Measurements from ENCODE around the gene DPEP2. TPM values are rescaled to one million over a fixed set of nuclear protein-coding genes. Genes with fewer than 3 reads are reported as not detected.
"Not testable (repeated sequence)": the region's sequence is repeated elsewhere in the genome, so short reads cannot be mapped to it uniquely, and the experiment has no call there.

The DPEP2 gene
- total and polyA plus RNA-seq, 7 donors: 0.69 to 11.9 (median 2.5) TPM

DNA sequence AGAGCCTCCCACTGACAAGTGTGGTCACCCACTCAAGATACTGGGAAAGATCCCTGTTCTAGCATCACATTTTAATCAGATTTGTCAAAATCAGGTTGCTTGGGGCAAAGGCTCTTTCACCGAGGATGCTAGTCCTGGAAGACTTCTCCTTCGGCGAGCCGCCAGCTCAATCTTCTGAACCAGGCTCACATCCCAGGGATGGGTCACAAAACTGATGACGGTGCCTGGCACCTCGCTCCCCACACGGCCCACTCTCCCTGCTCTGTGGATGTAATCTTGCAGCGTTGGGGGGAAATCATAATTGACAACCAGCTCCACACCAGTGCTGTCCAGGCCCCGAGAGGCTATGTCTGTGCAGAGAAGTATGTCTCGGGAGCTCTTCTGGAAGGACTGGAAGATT is 22.2 kb upstream of the DPEP2 start:
- no peak for DNase-seq
- Histone ChIP-seq H3K27me3 (no peaks in the 10 kb centered on the region), H3K4me3 (peak overlapping the region in 2 of 4 donors; percentile 93 to 97), H3K4me1 (peaks cover 0 to 30% (median 28%) of the 10 kb centered on the region in 4 donors), H3K27ac (no peak overlapping the region), H3K9me3 (no peaks in the 10 kb centered on the region), H3K36me3 (peaks cover 0 to 7% (median 2%) of the 10 kb centered on the region in 4 donors)
- TF ChIP-seq POLR2A (IDR thresholded peaks at IDR 0.05): no peak
- TF ChIP-seq, protein P1, sequence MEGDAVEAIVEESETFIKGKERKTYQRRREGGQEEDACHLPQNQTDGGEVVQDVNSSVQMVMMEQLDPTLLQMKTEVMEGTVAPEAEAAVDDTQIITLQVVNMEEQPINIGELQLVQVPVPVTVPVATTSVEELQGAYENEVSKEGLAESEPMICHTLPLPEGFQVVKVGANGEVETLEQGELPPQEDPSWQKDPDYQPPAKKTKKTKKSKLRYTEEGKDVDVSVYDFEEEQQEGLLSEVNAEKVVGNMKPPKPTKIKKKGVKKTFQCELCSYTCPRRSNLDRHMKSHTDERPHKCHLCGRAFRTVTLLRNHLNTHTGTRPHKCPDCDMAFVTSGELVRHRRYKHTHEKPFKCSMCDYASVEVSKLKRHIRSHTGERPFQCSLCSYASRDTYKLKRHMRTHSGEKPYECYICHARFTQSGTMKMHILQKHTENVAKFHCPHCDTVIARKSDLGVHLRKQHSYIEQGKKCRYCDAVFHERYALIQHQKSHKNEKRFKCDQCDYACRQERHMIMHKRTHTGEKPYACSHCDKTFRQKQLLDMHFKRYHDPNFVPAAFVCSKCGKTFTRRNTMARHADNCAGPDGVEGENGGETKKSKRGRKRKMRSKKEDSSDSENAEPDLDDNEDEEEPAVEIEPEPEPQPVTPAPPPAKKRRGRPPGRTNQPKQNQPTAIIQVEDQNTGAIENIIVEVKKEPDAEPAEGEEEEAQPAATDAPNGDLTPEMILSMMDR (IDR thresholded peaks at IDR 0.05): no peak
- TF ChIP-seq EP300 (IDR thresholded peaks at IDR 0.05): no peak
- no peak for TF ChIP-seq POLR2AphosphoS5 (IDR thresholded peaks at IDR 0.05)
- intact Hi-C loops (cut with DNase I): loop anchor here (10.0 kb wide), 1 partner anchor 217 kb away; the partner anchor contains the start of genes RANBP10 and TSNAXIP1
- 95 to 96% methylated on average over 10 of the region's 10 CpGs for WGBS, 2 donors

DNA sequence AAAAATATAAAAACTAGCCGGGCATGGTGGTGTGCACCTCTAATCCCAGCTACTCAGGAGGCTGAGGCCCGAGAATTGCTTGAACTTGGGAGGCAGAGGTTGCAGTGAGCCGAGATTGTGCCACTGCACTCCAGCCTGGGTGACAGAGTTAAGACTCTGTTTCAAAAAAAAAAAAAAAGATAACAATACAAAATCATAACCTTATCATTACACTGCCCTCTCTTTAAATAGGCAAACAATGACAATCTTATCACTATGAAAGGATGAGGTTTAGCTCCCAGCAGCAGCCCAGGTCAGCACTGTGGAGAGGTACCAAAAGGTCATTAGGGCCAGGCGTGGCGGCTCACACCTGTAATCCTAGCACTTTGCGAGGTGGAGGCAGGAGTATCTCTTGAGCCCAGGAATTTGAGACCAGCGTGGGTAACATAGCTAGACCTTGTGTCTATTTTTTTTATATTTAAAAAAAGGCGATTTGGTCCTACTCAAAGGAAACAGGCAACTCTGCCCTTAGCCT is 19.9 kb upstream of the DPEP2 start:
- WGBS, 2 donors: 69 to 82% methylated on average over 8 of the region's 8 CpGs
- no peak for TF ChIP-seq POLR2A (IDR thresholded peaks at IDR 0.05)
- no peak for TF ChIP-seq POLR2AphosphoS5 (IDR thresholded peaks at IDR 0.05)
- TF ChIP-seq EP300 (IDR thresholded peaks at IDR 0.05): no peak
- TF ChIP-seq, protein P1 (IDR thresholded peaks at IDR 0.05): no peak
- no peak for DNase-seq

DNA sequence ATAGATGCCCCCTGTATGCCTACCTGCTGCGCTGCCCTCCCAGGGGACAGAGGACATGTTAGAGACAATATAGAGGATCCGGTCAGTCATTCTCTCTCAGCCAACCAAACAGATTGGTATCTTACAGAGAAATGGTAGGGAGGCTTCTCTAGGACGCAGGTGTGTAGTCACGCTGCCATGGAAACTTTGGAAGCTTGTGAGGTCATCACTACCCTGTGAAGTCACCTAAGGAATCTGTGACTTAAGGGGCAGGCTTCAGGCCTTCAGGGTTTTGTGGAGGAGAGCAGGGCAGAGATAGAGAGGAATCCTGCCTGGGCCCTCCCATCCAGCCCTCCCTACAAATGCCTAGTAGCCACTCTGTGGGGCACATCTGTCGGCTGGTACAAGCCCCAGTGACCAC is 16.4 kb upstream of the DPEP2 start, which contains the start of gene DPEP2NB:
Gene DPEP2NB, minus strand, starts transcription at position 231 of the 400 bp plus-strand sequence. Its CDS starts 141 bp downstream, at position 90.
- Histone ChIP-seq H3K27ac (no peak within 1 kb of the TSS), H3K27me3 (no peaks in the 10 kb centered on the region), H3K4me3 (no peak within 1 kb of the TSS), H3K9me3 (no peaks in the 10 kb centered on the region), H3K4me1 (no peaks in the 10 kb centered on the region), H3K36me3 (no peaks in the 10 kb centered on the region)
- 79 to 89% methylated on average over 5 of the region's 5 CpGs for WGBS, 2 donors
- intact Hi-C loops (cut with DNase I): no loop called here
- no peak for DNase-seq
- no peak for TF ChIP-seq EP300 (IDR thresholded peaks at IDR 0.05)
- TF ChIP-seq POLR2A (IDR thresholded peaks at IDR 0.05): no peak
- TF ChIP-seq POLR2AphosphoS5 (IDR thresholded peaks at IDR 0.05): no peak
- TF ChIP-seq, protein P1 (IDR thresholded peaks at IDR 0.05): no peak

More for the DNA sequence above, 19.9 kb upstream of the DPEP2 start:
- intact Hi-C loops (cut with DNase I): no loop called here
- peaks cover 0 to 7% (median 2%) of the 10 kb centered on the region in 4 donors for H3K36me3 ChIP-seq
- no peak overlapping the region for H3K27ac ChIP-seq
- H3K27me3 ChIP-seq: no peaks in the 10 kb centered on the region
- no peak overlapping the region for H3K4me3 ChIP-seq
- no peaks in the 10 kb centered on the region for H3K9me3 ChIP-seq
- peaks cover 0 to 28% (median 25%) of the 10 kb centered on the region in 4 donors for H3K4me1 ChIP-seq

DNA sequence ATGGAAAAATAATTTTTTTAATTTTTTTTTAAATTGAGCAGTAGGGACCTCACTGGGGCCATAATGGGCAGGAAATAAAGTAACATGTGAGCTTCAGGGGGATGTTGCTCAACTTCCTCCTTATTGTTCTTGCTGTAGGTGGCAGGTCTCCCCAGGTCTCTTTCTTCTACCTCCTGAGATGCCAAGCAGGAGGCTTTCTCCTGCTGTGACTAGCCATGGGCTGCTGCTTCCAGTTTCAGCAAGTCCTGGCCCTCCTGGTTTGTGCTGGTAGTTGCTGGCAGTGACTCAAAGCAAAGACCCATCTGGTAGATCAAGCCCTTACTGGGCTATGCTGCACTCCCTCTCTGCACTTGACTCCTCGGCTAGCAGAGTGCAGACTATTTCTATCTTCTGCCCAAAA is 14.2 kb upstream of the DPEP2 start:
- intact Hi-C loops (cut with DNase I): no loop called here
- WGBS, 2 donors: 68 to 76% methylated on average over 1 of the region's 1 CpG
- DNase-seq: no peak
- no peak overlapping the region for H3K4me3 ChIP-seq
- no peaks in the 10 kb centered on the region for H3K36me3 ChIP-seq
- no peak overlapping the region for H3K27ac ChIP-seq
- H3K9me3 ChIP-seq: no peaks in the 10 kb centered on the region
- H3K27me3 ChIP-seq: no peaks in the 10 kb centered on the region
- no peaks in the 10 kb centered on the region for H3K4me1 ChIP-seq
- TF ChIP-seq EP300 (IDR thresholded peaks at IDR 0.05): no peak
- no peak for TF ChIP-seq POLR2A (IDR thresholded peaks at IDR 0.05)
- TF ChIP-seq, protein P1 (IDR thresholded peaks at IDR 0.05): no peak
- TF ChIP-seq POLR2AphosphoS5 (IDR thresholded peaks at IDR 0.05): no peak

DNA sequence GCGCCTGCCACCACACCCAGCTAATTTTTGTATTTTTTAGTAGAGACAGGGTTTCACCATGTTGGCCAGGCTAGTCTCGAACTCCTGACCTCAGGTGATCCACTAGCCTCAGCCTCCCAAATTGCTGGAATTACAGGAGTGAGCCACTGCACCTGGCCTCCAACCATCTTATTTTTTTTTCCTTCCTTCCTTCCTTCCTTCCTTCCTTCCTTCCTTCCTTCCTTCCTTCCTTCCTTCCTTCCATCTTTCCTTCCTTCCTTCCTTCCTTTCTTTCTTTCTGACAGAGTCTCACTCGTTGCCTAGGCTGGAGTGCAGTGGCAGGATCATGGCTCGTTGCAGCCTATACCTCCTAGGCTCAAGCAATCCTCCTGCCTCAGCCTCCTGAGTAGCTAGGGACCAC is 10.6 kb upstream of the DPEP2 start:
- intact Hi-C loops (cut with DNase I); H3K36me3 ChIP-seq; H3K27ac ChIP-seq; H3K4me3 ChIP-seq; DNase-seq; H3K27me3 ChIP-seq; H3K9me3 ChIP-seq; H3K4me1 ChIP-seq: not testable (repeated sequence)
- 82 to 88% methylated on average over 4 of the region's 4 CpGs for WGBS, 2 donors

All from sigmoid colon (tissue), 7 donors.